ENCODE data around the gene CD46.

Gene CD46

GRCh38 chr1:207798847-207799246, 47.0 kb downstream of the CD46 start:
- DNase-seq, result no peak

GRCh38 chr1:207799989-207800648, 48.3 kb downstream of the CD46 start:
- DNase-seq, result no peak

DNA sequence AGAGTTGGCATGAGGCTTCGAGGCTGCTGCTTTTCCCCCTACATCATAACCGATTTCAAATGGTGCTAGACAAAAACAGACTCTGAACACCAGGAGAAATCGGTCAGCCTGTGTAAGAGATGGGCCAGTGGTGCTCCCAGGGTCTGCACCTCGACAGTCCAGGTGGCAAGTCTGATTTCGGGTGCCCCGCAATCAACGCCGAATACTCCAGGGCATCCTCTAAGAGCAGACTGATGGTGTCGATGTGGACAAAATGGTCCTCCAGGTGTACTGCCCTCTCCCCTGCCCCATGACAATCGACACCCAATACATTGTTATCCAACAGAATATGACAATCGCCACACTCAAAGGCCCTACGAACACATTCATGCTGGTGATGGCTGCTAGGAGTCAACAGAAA, 50.0 kb downstream of the CD46 start:
- no peak for DNase-seq

- no peak for DNase-seq
These were observed 51.8 kb downstream of the CD46 start for GRCh38 chr1:207803678-207804077.

DNA sequence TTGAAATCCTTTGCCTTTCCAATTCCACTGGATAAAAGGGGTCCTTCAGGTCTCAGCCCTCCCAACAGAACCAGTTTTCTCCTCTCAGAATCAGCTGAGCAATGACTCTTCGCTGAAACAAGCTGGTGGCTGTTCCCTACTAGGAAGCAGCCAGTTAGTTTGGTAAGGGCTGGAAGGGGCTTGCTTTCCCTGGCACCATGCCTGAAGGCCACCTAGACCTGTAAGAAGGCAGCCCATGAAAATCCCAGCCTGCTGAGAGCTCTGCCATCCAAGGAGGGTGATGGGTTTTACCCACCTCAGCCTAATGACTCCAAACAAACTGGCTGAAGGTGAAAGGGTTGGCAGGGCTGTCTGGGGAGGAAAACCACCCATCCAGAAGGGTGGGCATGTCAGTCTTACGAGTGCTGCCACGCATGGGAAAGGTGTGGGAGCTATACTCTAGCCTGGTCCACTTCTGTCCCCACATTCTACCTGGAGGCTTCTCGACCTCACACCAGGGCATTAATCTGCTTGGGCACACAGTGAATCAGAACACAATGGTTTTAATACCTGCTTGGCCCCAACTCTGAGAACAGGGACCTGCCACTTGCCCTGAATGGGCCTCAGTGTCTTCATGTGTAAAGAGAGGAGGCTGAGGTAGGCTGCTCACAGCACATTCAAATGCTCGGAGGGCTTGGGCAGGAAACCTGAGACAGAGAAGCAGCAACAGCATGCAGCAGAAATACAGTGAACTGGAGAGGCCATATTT, 53.0 kb downstream of the CD46 start:
- no peak for DNase-seq

GRCh38 chr1:207805841-207806421, 54.1 kb downstream of the CD46 start:
- peak; percentile 83 to 88 (median 86) for DNase-seq

- no peak for DNase-seq
These were observed 54.9 kb downstream of the CD46 start for GRCh38 chr1:207806531-207807325.

GRCh38 chr1:207807326-207807689, 55.5 kb downstream of the CD46 start:
- no peak for DNase-seq

- peak; percentile 80 to 88 (median 81) for DNase-seq
These were observed 56.0 kb downstream of the CD46 start for GRCh38 chr1:207807690-207808321.

- no peak for DNase-seq
These were observed 56.5 kb downstream of the CD46 start for GRCh38 chr1:207808322-207808705.

- no peak for DNase-seq
These were observed 57.2 kb downstream of the CD46 start for GRCh38 chr1:207808911-207809555.

- DNase-seq, result no peak
These were observed 58.3 kb downstream of the CD46 start for GRCh38 chr1:207810173-207810572.

- DNase-seq, result no peak
These were observed 58.9 kb downstream of the CD46 start for GRCh38 chr1:207810606-207811295.

GRCh38 chr1:207811319-207811718, 59.5 kb downstream of the CD46 start:
- DNase-seq, result no peak

DNA sequence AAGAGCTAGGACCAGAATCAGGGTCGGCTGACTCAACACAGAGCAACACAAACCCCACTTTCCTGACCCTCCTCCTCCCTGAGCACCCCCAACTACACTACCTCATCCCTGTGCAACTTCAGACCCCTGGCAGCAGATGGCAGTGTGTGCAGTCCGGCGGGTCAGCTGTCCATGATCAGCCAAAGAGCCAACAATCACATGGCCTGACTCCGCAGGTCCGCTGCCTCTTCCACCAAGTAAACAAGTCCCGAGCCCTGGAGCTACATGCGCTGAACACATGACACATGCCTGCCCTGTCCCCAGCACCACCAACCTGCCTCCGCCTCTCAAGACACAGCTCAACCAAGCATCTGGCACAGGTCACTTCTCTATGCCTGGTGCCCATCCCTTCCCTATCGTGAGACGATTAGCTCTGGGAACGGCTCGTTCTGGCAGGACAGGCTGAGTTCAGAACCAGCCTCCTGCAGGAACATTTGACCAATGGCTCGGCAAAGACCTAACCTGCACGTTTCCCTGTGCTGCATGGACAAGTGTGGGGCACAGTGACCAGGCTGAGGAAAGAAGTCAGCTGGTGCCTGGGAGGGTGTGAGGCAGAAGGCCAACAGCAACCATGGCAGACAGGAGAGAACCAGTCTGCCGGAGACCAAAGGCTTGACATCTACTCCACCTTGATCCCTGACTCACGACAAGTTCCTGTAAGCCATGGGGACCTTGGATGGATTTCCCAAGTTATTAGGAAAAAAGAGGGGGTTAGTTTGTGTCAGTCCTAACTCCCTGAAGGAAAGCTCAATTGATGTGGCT, 60.3 kb downstream of the CD46 start:
- no peak for DNase-seq

- DNase-seq, result peak in 2 of 3 donors; percentile 53 to 58
These were observed 61.1 kb downstream of the CD46 start for GRCh38 chr1:207812778-207813511.

GRCh38 chr1:207813512-207813881, 61.6 kb downstream of the CD46 start:
- DNase-seq, result no peak

- DNase-seq, result no peak
These were observed 62.1 kb downstream of the CD46 start for GRCh38 chr1:207813946-207814345.

DNA sequence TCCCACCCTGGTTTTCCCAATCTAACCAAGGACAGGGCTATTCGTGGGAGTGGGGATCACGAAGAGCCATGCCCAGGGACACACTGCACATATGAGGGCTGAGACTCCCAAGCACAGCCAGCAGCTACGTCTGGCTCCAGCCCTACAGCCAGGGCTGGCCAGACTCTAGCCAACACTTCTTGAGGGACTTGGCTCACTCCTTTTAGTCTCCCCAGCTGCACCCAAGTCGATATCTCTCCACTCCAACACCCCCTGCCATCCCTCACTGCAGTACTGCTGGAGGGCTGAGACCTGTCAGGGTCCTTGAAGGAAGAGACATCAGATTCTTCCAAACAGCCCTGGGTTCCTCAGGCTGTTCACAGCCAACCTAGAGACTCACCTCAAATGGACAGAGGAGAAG, 62.6 kb downstream of the CD46 start:
- no peak for DNase-seq

DNA sequence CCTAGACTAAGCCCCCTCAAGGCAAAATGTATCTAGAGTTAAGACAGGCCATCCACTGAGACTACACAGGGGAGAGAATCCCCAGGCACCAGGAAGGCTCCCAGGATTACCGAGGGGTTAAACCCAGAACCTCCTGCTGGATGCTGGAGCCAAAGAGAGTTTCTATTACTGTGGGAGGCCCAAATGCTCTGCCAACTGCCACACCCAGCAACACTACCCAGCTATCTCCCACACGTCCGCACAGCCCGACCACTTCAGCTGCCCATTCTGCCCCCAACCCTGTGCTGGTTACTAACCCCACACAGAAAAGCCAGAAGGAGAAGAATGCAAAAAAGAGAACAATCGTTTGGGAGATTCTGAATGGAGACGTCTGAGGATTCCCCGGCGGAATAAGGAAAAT, 63.6 kb downstream of the CD46 start:
- DNase-seq, result no peak
